MV-4-11 (cell line): ENCODE data around the gene FAM181A.
A peak's percentile ranks its signal among the peaks of the same experiment; 100 is the strongest.

ENCODE experiments used
- DNase-seq: peaks from one replicate; lab custom pipeline; 2025; lab: John Stamatoyannopoulos, UW

FAM181A gene

DNA sequence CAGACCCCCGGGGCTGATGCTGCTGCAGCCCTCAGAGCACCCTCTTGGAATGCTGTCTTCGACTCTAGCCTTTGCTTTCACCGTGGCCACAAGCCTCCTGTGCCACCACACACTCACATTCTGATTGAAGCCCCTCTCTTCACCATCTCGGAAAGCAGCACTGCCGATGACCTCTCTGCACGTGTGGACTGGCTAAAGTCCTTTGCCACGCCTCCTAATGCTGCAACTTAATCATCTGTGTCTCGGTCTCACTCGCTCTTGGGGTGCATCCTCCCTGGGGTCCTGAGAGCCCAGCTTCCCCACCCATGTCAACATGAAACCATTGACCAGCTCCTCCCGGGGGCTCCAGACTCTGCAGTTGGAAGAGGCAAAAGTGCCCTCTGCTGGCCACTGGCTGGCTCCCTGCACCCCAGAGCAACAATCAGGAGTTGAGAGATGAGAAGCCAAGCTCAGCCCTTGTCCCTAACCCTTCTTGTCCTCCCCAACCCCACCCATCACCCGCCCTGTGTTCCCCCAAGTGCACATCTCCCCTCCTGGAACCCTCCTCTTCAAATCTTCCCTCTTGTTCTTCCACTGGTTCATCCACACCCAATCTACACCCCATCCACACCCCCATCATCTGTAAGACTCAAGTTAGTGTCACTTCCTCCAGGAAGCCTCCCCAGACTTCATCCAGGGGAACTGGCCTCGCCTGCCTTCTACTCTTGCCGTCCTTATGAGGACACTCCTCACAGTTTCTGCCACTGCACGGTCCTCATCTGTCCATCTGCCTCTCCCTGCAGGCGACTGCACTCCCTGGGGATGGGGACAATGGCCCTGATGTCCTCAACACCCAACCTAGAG is 23.6 kb upstream of the FAM181A start:
- DNase-seq, result no peak

DNA sequence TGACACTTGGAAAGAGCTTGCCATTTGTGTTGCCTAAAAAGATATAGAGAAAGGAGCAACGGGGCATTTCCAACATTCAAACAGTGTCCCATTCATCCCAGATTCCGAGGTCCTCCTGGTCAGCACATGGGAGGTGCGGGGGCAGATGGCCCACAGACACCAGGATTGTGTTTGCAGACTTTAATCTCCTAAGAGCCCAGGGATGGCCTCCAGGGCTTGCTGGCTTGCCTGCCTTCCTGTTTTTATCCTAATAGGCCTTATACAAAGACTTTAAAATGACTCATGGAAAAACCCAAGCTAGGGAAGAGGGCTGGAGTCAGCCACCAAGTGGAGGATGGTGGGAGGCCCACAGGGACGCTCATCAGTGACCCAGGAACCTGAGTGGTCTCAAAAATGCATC is 21.5 kb upstream of the FAM181A start:
- DNase-seq, result no peak

DNA sequence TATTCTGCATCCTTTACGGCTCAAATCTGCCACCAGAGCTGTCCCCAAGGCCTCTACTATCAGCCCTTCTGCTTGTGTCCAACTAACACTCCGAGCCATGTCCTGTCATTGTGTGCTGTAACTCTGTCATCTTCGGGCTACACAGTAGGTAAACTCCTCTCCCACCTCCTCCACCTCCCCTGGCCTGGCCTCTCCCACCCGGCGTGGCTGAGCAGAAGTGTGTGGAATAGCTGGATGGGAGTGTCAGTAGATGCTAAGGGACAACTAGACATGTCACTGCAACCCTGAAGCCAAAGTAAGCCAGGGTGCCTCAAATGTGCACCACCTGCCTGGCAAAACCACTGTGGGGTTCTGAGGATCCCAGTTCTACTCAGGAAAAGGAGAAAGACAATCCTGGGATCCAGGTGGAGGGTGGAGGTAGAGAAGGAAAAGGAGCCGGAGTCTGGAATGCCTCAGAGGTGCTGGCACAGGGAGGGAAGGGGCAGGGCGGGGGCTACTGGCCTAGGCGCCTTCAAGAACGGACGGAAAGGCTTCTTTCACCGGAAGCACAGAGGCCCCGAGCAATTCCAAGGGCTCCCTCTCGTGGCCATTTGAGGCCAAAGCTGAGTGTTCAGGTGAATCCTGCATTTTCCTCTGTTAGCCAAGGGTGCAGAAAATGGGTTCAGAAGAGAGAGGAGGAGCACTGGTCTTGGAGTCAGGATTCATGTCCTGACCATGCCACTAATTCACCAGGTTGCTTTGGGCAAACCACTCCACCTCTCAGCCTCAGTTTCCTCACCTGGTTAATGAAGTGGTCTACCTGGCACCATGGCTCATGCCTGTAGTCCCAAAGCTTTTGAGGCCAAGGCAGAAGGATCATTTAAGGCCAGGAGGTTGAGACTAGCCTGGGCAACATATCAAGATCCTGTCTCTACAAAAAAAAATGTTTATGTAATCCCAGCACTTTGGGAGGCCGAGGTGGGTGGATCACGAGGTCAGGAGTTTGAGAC is 20.5 kb upstream of the FAM181A start:
- peak; percentile 43 for DNase-seq

DNA sequence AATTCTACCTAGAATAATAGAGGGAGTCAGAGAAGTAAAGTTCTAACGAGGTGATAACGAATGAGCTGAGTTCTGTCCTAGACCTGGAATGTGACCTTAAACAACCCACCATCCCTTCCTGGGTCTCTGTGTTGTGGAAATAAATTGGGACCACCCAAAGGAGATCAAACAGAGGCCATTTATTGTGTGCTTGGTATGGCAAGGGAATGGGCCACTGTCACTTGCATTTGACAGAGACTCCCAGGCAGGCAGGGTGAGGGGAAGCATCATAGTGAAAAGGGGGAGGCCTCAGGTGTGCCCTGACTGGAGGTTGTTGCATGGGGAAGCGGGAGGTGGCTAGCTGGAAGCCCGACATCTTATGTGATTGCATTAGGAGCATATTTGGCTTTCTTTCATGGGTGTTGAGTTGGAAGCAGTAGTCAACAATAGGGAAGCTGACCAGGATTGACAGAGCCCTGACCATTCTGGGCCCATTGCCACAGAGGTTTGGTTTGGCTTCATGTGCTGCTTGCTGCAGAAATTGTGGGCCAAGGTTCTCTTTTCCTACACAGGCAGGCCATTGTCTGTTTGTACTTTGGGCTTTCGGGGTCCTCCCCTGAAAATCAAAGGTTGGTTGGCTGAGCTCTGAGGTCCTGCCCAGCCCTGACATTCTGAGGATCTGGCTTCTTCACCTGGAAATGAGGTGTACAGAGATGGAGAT is 17.6 kb upstream of the FAM181A start:
- no peak for DNase-seq

DNA sequence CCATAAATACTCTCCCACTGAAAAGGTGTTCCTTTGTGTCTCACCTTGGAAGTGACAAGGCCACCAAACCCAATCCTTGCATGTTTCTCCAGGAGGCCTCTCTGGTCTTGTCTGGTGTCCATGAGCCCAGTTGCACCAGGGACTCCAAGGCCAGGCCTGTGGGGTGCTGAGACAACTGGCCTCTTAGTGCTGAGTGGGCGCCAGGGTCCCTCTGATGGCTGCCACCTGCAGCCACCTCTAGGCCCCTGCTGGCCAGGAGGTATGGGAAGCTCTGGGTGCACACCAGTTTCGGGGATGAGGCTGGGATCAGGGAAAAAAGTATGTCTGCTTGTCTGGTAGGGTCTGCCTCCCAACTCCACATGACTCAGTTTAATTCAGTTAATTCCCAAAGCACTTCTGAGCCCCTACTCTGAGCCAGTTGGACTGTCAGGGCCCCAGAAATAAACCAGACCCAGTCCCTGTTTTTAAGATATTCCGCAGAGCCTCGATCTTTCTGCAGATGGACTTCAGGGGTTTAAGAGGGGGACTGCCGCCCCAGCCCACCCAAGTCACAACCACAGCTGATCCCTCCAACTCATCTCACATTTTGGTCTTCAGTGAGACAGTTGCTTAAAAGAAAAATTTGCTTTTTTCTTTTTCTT is 15.0 kb upstream of the FAM181A start:
- DNase-seq, result no peak

DNA sequence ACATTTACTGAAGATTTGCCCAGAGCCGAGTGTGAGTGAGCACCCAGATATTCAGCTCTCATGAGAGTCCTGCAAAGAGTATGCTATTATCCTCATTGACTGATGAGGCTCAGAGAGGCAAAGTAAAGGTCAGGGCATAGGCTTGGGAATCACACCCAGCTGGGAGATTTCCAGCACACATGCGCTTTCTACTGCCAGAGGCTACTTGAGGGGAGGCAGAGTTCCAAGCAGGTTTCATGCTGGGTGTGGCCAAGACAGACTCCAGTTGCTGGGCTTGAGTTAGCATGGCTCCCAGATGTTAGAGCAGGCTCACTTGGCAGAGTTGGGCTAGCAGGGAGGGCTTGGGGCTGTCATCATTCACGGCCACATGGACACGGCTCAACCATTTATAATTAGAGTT is 14.4 kb upstream of the FAM181A start:
- no peak for DNase-seq

DNA sequence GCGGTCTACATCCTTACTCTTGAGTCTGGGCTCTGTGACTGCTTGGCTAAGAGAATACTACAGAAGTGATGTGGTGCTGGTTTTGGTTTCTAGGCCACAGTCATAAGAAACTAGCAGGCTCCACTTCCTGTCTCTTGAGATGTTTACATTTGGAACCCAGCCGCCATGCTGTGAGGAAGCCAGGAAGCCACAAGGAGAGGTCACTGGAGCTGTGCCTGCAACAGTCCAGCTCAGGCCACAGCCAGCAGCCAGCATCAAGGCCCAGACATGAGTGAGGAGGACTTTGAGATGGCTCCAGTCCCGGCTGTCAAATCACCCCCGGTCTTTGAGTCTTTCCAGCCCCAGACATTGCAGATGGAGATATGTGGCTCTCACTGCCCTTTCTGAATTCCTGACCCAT is 12.9 kb upstream of the FAM181A start:
- DNase-seq, result peak; percentile 59

DNA sequence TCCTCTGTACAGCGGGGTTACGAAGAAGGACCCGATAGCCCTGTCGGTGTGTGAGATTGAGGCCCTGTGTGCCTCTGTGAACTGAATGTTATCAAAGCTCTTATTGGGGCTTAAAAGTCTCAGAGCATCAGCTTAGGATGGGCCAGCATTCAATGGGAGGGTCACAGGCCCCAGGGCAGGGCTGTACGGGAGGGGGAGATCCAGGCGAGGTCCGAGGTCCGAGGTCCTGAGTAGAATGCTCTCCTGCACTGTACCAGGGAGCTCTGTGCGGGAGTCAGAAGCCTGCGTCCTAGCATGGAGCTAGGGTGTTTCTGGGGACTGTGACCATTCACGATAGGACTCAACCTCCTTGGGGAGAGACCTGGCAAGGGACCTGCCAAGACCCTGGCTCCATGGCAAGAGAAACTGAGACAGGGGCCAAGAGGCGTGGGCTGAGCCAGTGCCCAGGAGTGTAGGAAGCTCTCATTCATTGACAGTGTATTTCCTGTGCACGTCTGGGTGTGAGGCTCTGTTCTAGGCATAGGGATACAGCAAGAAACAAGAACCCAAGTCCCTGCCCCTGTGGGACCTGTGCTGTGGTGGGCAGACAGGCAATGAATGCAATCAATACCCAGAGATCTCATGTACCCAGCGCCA is 12.0 kb upstream of the FAM181A start:
- no peak for DNase-seq

DNA sequence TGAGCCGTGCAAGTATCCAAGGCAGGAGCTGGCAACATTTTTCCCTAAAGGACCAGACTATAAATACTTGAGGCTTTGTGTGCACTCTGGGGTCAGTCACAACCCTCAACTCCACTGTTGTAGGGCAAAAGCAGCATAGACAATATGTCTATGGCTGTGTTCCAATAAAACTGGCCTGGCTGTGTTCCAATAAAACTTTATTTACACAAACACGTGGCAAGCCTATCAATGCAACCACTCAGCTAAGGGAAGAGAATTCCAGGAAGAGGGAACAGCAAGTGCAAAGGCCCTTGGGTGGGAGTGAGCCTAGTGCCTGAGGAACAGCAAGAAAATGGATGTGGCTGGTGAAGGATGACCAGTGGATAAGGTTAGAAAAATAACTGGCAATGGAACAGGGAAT is 11.3 kb upstream of the FAM181A start:
- DNase-seq, result no peak

DNA sequence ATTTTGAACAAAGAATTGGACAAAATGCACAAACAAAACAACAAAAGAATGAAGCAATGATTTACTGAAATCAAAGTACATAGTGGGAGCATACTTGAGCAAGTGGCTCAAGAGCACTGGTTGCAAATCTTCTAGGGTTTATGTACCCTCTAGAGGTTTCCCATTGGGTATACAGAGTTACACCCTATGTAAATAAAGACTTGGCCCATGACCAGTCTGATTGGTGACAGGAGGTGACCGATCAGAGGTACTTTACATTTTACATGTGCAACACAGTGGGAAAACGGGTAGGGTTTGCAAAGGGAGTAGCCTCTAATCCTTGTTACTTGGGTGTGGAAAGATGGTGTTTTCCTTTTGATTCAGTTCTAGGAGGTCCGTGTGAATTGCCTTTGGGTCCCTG is 10.6 kb upstream of the FAM181A start:
- no peak for DNase-seq

DNA sequence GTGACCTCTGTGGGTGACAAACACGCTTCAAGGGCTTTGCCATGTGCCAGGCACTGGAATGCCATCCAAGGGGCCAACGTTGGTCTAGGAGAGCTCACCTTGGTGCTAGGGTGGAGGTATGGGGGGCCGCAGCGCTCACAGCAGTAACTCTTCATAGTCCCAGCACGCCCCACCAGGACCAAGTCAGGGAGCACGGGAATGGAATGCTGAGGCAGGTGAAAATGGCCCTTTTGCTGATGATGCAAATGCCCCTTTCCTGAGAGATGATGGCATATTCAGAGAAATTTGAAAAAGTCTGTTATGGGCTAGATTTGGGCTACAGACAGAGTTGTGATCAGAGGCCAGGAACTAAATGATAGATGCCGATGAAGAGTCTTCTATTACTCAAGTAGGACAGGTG is 10.0 kb upstream of the FAM181A start:
- no peak for DNase-seq

DNA sequence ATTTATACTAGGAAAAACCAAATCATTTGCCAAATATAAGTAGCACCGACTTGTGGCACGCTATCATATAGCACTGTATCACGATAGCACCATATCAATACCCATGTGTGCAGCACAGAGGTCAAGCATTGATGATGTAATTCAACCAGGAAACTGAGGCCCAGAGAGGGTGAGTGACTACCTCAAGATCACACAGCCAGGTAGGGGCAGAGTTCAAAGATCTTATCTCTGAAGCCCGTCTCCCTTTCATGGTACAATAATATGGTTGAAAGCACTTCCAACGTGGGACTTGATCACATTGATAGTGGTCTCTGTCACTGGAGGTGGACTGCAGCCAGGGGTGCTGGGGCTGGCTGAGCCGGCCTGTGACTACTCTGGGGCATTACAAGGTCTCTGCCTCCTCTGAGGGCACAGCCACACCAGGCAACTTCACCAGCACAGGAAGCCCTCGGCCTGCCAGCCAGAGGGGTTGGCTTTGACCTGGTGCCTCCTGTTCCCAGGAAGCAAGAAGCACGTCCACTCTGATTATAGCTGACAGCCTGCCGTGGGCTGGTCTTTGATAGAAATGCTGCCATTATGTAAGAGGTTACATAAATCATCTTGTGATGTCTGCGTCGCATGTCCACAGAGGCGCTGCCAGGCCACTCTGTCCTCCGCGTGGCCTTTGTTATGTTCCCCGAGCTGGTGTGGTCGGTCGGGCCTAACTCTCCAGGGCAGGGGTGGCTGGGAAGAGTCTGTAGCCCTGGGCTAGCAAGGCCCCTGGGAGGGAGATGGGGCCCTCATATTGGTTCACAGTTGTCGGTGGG is 5.9 kb upstream of the FAM181A start:
- DNase-seq, result no peak

DNA sequence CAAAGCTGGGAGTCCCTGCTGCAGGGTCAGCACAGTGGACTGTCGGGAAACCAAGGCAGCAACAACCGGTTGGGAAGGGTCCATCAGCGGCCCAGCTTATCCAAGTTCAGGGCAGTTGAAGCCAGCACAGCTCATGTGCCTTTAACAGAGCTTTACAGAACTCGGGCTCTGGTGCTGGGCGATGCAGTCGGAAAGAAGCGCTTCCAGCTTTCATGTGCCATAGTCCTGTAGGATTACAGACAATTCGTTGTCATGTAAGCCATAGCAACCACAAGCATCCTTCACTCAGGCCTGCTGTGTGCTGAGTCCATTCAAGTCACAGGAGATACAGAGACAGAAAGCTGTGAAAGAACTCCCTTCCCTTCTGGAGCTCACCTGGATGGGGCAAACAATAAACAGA is 3.5 kb upstream of the FAM181A start:
- DNase-seq, result no peak

DNA sequence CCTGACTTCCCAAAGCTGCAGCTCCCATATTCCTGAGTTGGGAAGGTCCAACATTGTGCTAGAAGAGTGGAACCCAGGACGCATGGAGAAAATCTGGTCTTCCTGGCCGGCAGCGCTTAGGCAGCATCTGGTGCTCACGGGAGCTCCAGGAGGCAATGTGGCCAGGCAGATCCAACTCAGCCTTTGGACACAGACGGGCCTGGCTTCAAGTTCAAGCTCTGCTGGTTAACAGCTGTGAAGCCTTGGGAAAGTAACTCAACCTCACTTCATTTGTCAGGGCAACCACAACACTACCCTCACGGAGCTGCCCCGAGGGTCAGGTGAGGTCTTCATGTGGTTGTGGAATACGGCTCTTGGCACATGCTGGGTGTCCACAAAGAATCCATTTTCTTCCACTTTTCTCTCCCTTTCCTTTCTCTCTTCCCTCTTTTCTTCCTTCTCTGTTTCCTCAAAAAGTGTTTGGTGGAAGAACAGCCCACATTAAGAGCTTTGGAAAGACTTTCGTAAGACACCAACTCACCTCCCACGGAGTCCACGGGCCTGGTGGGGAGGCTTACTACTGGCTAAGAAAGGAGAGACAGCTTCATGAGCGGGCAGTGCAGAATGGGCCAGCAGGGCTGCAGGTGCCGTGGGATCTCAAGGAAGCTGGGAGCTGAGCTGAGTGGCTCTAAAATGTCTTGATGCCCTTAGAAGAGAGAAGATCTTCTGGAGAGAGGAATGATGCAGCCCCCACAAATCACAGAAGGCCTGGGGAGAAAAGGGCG is 2.4 kb upstream of the FAM181A start:
- no peak for DNase-seq

DNA sequence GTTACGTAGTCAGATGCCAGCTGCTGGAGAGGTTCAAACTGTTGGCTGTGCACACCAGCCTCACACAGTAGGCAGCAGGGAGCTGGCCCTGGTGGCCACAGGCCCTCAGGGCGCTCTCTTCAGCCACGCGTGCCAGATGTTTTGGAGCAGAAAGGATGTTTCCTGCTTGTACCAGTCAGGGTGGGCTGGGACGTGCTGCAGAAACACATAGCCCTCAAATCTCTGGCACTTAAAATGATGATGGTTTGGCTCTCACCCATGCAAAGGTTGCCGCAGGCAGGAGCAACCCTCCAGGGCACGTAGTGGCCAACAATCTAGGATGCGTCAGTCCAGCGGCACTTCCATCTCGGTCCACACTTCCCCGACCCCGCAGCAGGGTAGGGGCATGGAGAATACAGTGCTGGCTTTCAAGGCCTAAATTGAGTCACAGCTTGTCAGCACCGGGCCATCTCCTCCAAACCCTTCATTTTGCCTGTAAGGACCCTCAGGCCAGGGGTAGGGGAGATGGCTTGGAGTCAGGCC is 1.7 kb upstream of the FAM181A start:
- DNase-seq, result no peak

DNA sequence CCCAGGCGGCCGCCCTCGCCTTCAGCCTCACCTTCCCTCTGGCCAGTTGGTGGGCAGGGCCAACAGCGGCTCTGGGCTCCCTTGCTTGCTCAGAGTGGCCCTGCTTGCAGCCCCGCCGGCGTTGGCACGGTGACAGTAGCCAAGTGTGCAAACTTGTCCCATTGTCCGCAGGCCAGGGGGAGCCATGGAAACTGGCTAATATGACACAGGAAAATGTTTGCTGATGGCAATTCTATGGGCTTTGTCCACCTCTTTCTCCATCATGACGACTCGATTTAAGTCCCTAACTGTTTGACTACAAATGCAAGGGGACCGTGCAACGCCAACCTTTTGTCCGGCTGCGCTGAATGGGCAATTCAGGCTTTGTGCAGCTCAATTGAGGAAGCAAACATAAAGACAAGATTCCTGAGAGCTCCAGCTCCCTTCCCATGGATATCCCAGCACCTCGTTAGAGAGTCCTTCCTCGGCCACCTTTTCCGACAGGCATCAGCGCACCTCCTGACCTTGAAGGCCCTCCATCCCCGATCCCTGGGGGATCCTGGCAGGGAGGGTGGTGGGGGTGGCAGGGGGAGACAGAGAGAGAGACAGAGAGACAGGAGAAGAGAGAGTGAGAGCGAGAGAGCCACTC is 785 bp upstream of the FAM181A start:
- no peak for DNase-seq

DNA sequence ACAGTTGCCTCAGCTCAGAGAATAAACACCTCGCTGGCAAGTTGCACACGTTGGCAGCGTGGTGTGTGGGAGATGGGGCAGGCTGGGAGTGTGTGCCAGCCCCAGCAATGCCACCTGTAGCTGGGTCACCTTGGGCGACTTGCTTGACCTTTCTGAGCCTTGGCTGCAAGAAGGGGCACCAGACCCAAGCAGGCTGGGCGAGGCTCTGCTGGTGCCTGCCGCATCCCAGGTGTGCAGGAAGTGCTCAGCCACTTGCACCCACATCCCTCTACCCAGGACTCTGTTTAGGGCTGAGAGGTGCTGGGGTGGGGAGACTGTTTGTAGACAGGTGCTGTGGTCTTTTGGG is 629 bp downstream of the FAM181A start:
- DNase-seq, result no peak

DNA sequence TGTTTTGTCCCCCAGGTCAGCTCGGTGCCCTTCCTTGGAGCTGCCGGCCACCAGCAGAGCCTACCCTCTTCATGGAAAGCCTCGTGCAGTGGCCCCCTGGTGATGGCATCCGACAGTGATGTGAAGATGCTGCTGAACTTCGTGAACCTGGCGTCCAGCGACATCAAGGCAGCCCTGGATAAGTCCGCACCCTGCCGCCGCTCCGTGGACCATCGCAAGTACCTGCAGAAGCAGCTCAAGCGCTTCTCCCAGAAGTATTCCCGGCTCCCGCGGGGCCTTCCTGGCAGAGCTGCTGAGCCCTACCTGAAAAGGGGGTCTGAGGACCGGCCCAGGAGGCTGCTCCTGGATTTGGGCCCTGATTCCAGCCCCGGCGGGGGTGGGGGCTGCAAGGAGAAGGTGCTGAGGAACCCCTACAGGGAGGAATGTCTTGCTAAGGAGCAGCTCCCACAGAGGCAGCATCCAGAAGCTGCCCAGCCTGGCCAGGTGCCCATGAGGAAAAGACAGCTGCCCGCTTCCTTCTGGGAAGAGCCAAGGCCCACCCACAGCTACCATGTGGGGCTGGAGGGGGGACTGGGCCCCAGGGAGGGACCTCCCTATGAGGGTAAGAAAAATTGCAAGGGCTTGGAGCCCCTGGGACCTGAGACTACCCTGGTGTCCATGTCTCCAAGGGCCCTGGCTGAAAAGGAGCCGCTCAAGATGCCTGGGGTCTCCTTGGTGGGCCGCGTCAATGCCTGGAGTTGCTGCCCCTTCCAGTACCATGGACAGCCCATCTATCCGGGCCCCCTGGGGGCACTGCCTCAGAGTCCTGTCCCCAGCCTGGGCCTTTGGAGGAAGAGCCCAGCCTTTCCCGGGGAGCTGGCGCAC is 1.3 kb downstream of the FAM181A start:
- no peak for DNase-seq
